ENCODE results near the gene GNAT1.

GNAT1 gene

GRCh38 chr3:50186096-50186495, 5.3 kb upstream of the GNAT1 start:
- Mint-ChIP-seq H3K27me3 (no peaks in the 10 kb centered on the region), H3K4me3 (no peak overlapping the region), H3K36me3 (no peaks in the 10 kb centered on the region), H3K27ac (no peak overlapping the region), H3K9me3 (no peaks in the 10 kb centered on the region), H3K4me1 (no peaks in the 10 kb centered on the region)

- H3K27me3 Mint-ChIP-seq: no peaks in the 10 kb centered on the region
Measured at GRCh38 chr3:50187750-50188149, 3.7 kb upstream of the GNAT1 start.

GRCh38 chr3:50189274-50189673, 2.1 kb upstream of the GNAT1 start:
- Mint-ChIP-seq H3K9me3 (no peaks in the 10 kb centered on the region), H3K4me1 (peaks cover 6% of the 10 kb centered on the region), H3K4me3 (no peak overlapping the region), H3K27me3 (no peaks in the 10 kb centered on the region), H3K27ac (no peak overlapping the region), H3K36me3 (no peaks in the 10 kb centered on the region)

More at GRCh38 chr3:50187750-50188149, 3.7 kb upstream of the GNAT1 start:
- no peaks in the 10 kb centered on the region for H3K36me3 Mint-ChIP-seq
- no peak overlapping the region for H3K4me3 Mint-ChIP-seq
- no peak overlapping the region for H3K27ac Mint-ChIP-seq
- H3K4me1 Mint-ChIP-seq: peaks cover 3% of the 10 kb centered on the region
- no peaks in the 10 kb centered on the region for H3K9me3 Mint-ChIP-seq

GRCh38 chr3:50189989-50190388, 1.4 kb upstream of the GNAT1 start:
- Mint-ChIP-seq H3K36me3 (no peaks in the 10 kb centered on the region), H3K9me3 (no peaks in the 10 kb centered on the region), H3K27ac (no peak overlapping the region), H3K27me3 (peaks cover 1% of the 10 kb centered on the region), H3K4me1 (peaks cover 12% of the 10 kb centered on the region), H3K4me3 (no peak overlapping the region)

- no peaks in the 10 kb centered on the region for H3K36me3 Mint-ChIP-seq
- H3K27ac Mint-ChIP-seq: no peak overlapping the region
- H3K9me3 Mint-ChIP-seq: no peaks in the 10 kb centered on the region
- H3K27me3 Mint-ChIP-seq: peaks cover 1% of the 10 kb centered on the region
- H3K4me3 Mint-ChIP-seq: no peak overlapping the region
- peaks cover 12% of the 10 kb centered on the region for H3K4me1 Mint-ChIP-seq
Measured at GRCh38 chr3:50192124-50192523, 714 bp downstream of the GNAT1 start.

GRCh38 chr3:50192689-50193141, 1.3 kb downstream of the GNAT1 start:
- H3K27ac Mint-ChIP-seq: peak overlapping the region; percentile 72
- no peaks in the 10 kb centered on the region for H3K36me3 Mint-ChIP-seq
- peaks cover 3% of the 10 kb centered on the region for H3K27me3 Mint-ChIP-seq
- peak overlapping the region; percentile 47 for H3K4me3 Mint-ChIP-seq
- H3K4me1 Mint-ChIP-seq: peaks cover 12% of the 10 kb centered on the region
- no peaks in the 10 kb centered on the region for H3K9me3 Mint-ChIP-seq

GRCh38 chr3:50193286-50193685, 1.9 kb downstream of the GNAT1 start:
- Mint-ChIP-seq H3K4me1 (peaks cover 12% of the 10 kb centered on the region), H3K27me3 (peaks cover 3% of the 10 kb centered on the region), H3K36me3 (no peaks in the 10 kb centered on the region), H3K9me3 (no peaks in the 10 kb centered on the region), H3K4me3 (no peak overlapping the region), H3K27ac (no peak overlapping the region)

- Mint-ChIP-seq H3K36me3 (no peaks in the 10 kb centered on the region), H3K27ac (no peak overlapping the region), H3K9me3 (no peaks in the 10 kb centered on the region), H3K4me1 (peaks cover 12% of the 10 kb centered on the region), H3K4me3 (no peak overlapping the region), H3K27me3 (peaks cover 3% of the 10 kb centered on the region)
Measured at GRCh38 chr3:50193746-50194127, 2.3 kb downstream of the GNAT1 start.

GRCh38 chr3:50194128-50194902, 2.9 kb downstream of the GNAT1 start:
- peaks cover 12% of the 10 kb centered on the region for H3K4me1 Mint-ChIP-seq
- peak overlapping the region; percentile 59 for H3K4me3 Mint-ChIP-seq
- peaks cover 3% of the 10 kb centered on the region for H3K27me3 Mint-ChIP-seq
- H3K27ac Mint-ChIP-seq: peak overlapping the region; percentile 68
- H3K9me3 Mint-ChIP-seq: no peaks in the 10 kb centered on the region
- no peaks in the 10 kb centered on the region for H3K36me3 Mint-ChIP-seq

- Mint-ChIP-seq H3K36me3 (no peaks in the 10 kb centered on the region), H3K9me3 (no peaks in the 10 kb centered on the region), H3K4me3 (peak overlapping the region; percentile 59), H3K27ac (no peak overlapping the region), H3K27me3 (peaks cover 3% of the 10 kb centered on the region), H3K4me1 (peaks cover 12% of the 10 kb centered on the region)
Measured at GRCh38 chr3:50194903-50195500, 3.6 kb downstream of the GNAT1 start.

- Mint-ChIP-seq H3K9me3 (no peaks in the 10 kb centered on the region), H3K27ac (no peak overlapping the region), H3K4me1 (peaks cover 12% of the 10 kb centered on the region), H3K27me3 (peaks cover 4% of the 10 kb centered on the region), H3K4me3 (no peak overlapping the region), H3K36me3 (no peaks in the 10 kb centered on the region)
Measured at GRCh38 chr3:50195501-50196252, 4.3 kb downstream of the GNAT1 start.

- Mint-ChIP-seq H3K27ac (no peak overlapping the region), H3K27me3 (peaks cover 6% of the 10 kb centered on the region), H3K4me1 (peaks cover 12% of the 10 kb centered on the region), H3K4me3 (no peak overlapping the region), H3K9me3 (no peaks in the 10 kb centered on the region), H3K36me3 (no peaks in the 10 kb centered on the region)
Measured at GRCh38 chr3:50196253-50196801, 4.9 kb downstream of the GNAT1 start.

- Mint-ChIP-seq H3K27me3 (peaks cover 26% of the 10 kb centered on the region), H3K27ac (no peak overlapping the region), H3K36me3 (no peaks in the 10 kb centered on the region), H3K4me1 (no peaks in the 10 kb centered on the region), H3K4me3 (no peak overlapping the region), H3K9me3 (no peaks in the 10 kb centered on the region)
Measured at GRCh38 chr3:50201573-50202315, 10.3 kb downstream of the GNAT1 start.

GRCh38 chr3:50202353-50203112, 11.1 kb downstream of the GNAT1 start:
- no peaks in the 10 kb centered on the region for H3K9me3 Mint-ChIP-seq

More at GRCh38 chr3:50202353-50203112, 11.1 kb downstream of the GNAT1 start:
- H3K36me3 Mint-ChIP-seq: no peaks in the 10 kb centered on the region
- peaks cover 26% of the 10 kb centered on the region for H3K27me3 Mint-ChIP-seq
- no peak overlapping the region for H3K27ac Mint-ChIP-seq
- H3K4me1 Mint-ChIP-seq: no peaks in the 10 kb centered on the region
- H3K4me3 Mint-ChIP-seq: no peak overlapping the region

All from activated naive CD4-positive, alpha-beta T cell treated with anti-CD3 and anti-CD28 coated beads, Interleukin-2, amount 50 U/mL, for 24 hours (primary cell).